ENCODE results near the gene HOXD13.

HOXD13 gene

GRCh38 chr2:176122052-176122682, 29.6 kb downstream of the HOXD13 start:
- H4K91ac ChIP-seq (ENCODE audit: low read depth, low read length): no peak overlapping the region
- no peak overlapping the region for H4K12ac ChIP-seq (ENCODE audit: low read depth, low read length)
- no CpG with 5 or more reads among the region's 47 CpGs for WGBS (ENCODE audit: extremely low coverage, insufficient coverage, insufficient read length)
- H3K27me3 ChIP-seq (ENCODE audit: insufficient read depth, low read length): peaks cover 84% of the 10 kb centered on the region
- H2BK12ac ChIP-seq (ENCODE audit: low read length): no peak overlapping the region
- no peak overlapping the region for H3K9ac ChIP-seq (ENCODE audit: low read length)
- no peak overlapping the region for H3K23ac ChIP-seq (ENCODE audit: low read length)
- peaks cover 11% of the 10 kb centered on the region for H3K9me3 ChIP-seq (ENCODE audit: insufficient read depth, low read depth, low read length)
- DNase-seq: no peak
- no peak overlapping the region for H3K27ac ChIP-seq (ENCODE audit: low read depth, low read length)
- no peak overlapping the region for H2AK5ac ChIP-seq (ENCODE audit: low read length)
- peak overlapping the region; percentile 80 for H3K4me2 ChIP-seq (ENCODE audit: low read length)
- peak overlapping the region; percentile 25 for H3K4me3 ChIP-seq (ENCODE audit: low read depth, low read length)
- H2BK120ac ChIP-seq (ENCODE audit: insufficient read depth, low read length, poor library complexity): no peak overlapping the region
- peaks cover 5 to 9% of the 10 kb centered on the region in 2 experiments for H3K4me1 ChIP-seq (ENCODE audit: control insufficient read depth in 1 of 2, insufficient read depth in 2 of 2, low read length in 2 of 2)
- H3K79me2 ChIP-seq (ENCODE audit: control insufficient read depth, insufficient read depth, low read length, poor library complexity): no peaks in the 10 kb centered on the region
- no peak overlapping the region for H2BK5ac ChIP-seq (ENCODE audit: low read depth, low read length, poor library complexity)
- no peak overlapping the region for H4K8ac ChIP-seq (ENCODE audit: low read depth, low read length)
- H3K14ac ChIP-seq (ENCODE audit: low read length): no peak overlapping the region
- H2AFZ ChIP-seq (ENCODE audit: insufficient read depth, low read length, poor library complexity): no peak overlapping the region
- H3K79me1 ChIP-seq (ENCODE audit: low read length): no peaks in the 10 kb centered on the region
- H3K18ac ChIP-seq (ENCODE audit: low read length): no peak overlapping the region
- no peaks in the 10 kb centered on the region for H3K36me3 ChIP-seq (ENCODE audit: control insufficient read depth in 1 of 2, insufficient read depth in 2 of 2, low read length in 2 of 2)
- no peak overlapping the region for H3K4ac ChIP-seq (ENCODE audit: low read depth, low read length)

GRCh38 chr2:176122683-176123410, 30.3 kb downstream of the HOXD13 start, which contains the start of gene HOXD9:
TSS of gene HOXD9 (plus strand) at chr2:176122719. CDS start at chr2:176122769, 50 bp downstream.
- Histone ChIP-seq H3K18ac (ENCODE audit: low read length) (no peak within 1 kb of the TSS), H2AK5ac (ENCODE audit: low read length) (no peak within 1 kb of the TSS), H3K36me3 (ENCODE audit: control insufficient read depth in 1 of 2, insufficient read depth in 2 of 2, low read length in 2 of 2) (no peaks in the 10 kb centered on the region), H3K79me2 (ENCODE audit: control insufficient read depth, insufficient read depth, low read length, poor library complexity) (no peaks in the 10 kb centered on the region), H2BK12ac (ENCODE audit: low read length) (no peak within 1 kb of the TSS), H3K4me3 (ENCODE audit: low read depth, low read length) (peak within 1 kb of the TSS; percentile 37), H2AFZ (ENCODE audit: insufficient read depth, low read length, poor library complexity) (peak within 1 kb of the TSS; percentile 24), H3K27ac (ENCODE audit: low read depth, low read length) (no peak within 1 kb of the TSS), H3K4ac (ENCODE audit: low read depth, low read length) (no peak within 1 kb of the TSS), H3K23ac (ENCODE audit: low read length) (no peak within 1 kb of the TSS), H3K79me1 (ENCODE audit: low read length) (no peaks in the 10 kb centered on the region), H4K91ac (ENCODE audit: low read depth, low read length) (no peak within 1 kb of the TSS), H3K14ac (ENCODE audit: low read length) (no peak within 1 kb of the TSS), H3K27me3 (ENCODE audit: insufficient read depth, low read length) (peaks cover 78% of the 10 kb centered on the region), H3K9ac (ENCODE audit: low read length) (no peak within 1 kb of the TSS), H2BK120ac (ENCODE audit: insufficient read depth, low read length, poor library complexity) (no peak within 1 kb of the TSS), H4K8ac (ENCODE audit: low read depth, low read length) (no peak within 1 kb of the TSS), H3K9me3 (ENCODE audit: insufficient read depth, low read depth, low read length) (peaks cover 8% of the 10 kb centered on the region), H3K4me1 (ENCODE audit: control insufficient read depth in 1 of 2, insufficient read depth in 2 of 2, low read length in 2 of 2) (peaks cover 5 to 9% of the 10 kb centered on the region in 2 experiments), H4K12ac (ENCODE audit: low read depth, low read length) (no peak within 1 kb of the TSS), H3K4me2 (ENCODE audit: low read length) (peak within 1 kb of the TSS; percentile 80), H2BK5ac (ENCODE audit: low read depth, low read length, poor library complexity) (no peak within 1 kb of the TSS)
- WGBS (ENCODE audit: extremely low coverage, insufficient coverage, insufficient read length): no CpG with 5 or more reads among the region's 84 CpGs
- DNase-seq: peak in 1 of 2 donors; percentile 34

GRCh38 chr2:176123411-176124109, 31.0 kb downstream of the HOXD13 start:
- Histone ChIP-seq H2AK5ac (ENCODE audit: low read length) (no peak overlapping the region), H4K91ac (ENCODE audit: low read depth, low read length) (no peak overlapping the region), H3K9me3 (ENCODE audit: insufficient read depth, low read depth, low read length) (peaks cover 8% of the 10 kb centered on the region), H2AFZ (ENCODE audit: insufficient read depth, low read length, poor library complexity) (no peak overlapping the region), H2BK5ac (ENCODE audit: low read depth, low read length, poor library complexity) (no peak overlapping the region), H3K23ac (ENCODE audit: low read length) (no peak overlapping the region), H3K79me2 (ENCODE audit: control insufficient read depth, insufficient read depth, low read length, poor library complexity) (no peaks in the 10 kb centered on the region), H3K4me2 (ENCODE audit: low read length) (peak overlapping the region; percentile 80), H4K12ac (ENCODE audit: low read depth, low read length) (no peak overlapping the region), H3K79me1 (ENCODE audit: low read length) (no peaks in the 10 kb centered on the region), H4K8ac (ENCODE audit: low read depth, low read length) (no peak overlapping the region), H2BK120ac (ENCODE audit: insufficient read depth, low read length, poor library complexity) (no peak overlapping the region), H3K4me1 (ENCODE audit: control insufficient read depth in 1 of 2, insufficient read depth in 2 of 2, low read length in 2 of 2) (peaks cover 5 to 9% of the 10 kb centered on the region in 2 experiments), H3K14ac (ENCODE audit: low read length) (no peak overlapping the region), H2BK12ac (ENCODE audit: low read length) (no peak overlapping the region), H3K27me3 (ENCODE audit: insufficient read depth, low read length) (peaks cover 77% of the 10 kb centered on the region), H3K18ac (ENCODE audit: low read length) (no peak overlapping the region), H3K27ac (ENCODE audit: low read depth, low read length) (no peak overlapping the region), H3K4ac (ENCODE audit: low read depth, low read length) (no peak overlapping the region), H3K4me3 (ENCODE audit: low read depth, low read length) (peak overlapping the region; percentile 37), H3K36me3 (ENCODE audit: control insufficient read depth in 1 of 2, insufficient read depth in 2 of 2, low read length in 2 of 2) (no peaks in the 10 kb centered on the region), H3K9ac (ENCODE audit: low read length) (no peak overlapping the region)
- DNase-seq: no peak
- WGBS (ENCODE audit: extremely low coverage, insufficient coverage, insufficient read length): no CpG with 5 or more reads among the region's 40 CpGs

GRCh38 chr2:176124110-176124946, 31.8 kb downstream of the HOXD13 start:
- H3K9ac ChIP-seq (ENCODE audit: low read length): no peak overlapping the region
- no peak overlapping the region for H3K27ac ChIP-seq (ENCODE audit: low read depth, low read length)
- H3K79me2 ChIP-seq (ENCODE audit: control insufficient read depth, insufficient read depth, low read length, poor library complexity): no peaks in the 10 kb centered on the region
- no peaks in the 10 kb centered on the region for H3K36me3 ChIP-seq (ENCODE audit: control insufficient read depth in 1 of 2, insufficient read depth in 2 of 2, low read length in 2 of 2)
- H3K79me1 ChIP-seq (ENCODE audit: low read length): no peaks in the 10 kb centered on the region
- H3K9me3 ChIP-seq (ENCODE audit: insufficient read depth, low read depth, low read length): peaks cover 8% of the 10 kb centered on the region
- no peak for DNase-seq
- H3K23ac ChIP-seq (ENCODE audit: low read length): no peak overlapping the region
- H2BK5ac ChIP-seq (ENCODE audit: low read depth, low read length, poor library complexity): no peak overlapping the region
- no peak overlapping the region for H3K4me2 ChIP-seq (ENCODE audit: low read length)
- peaks cover 10 to 13% of the 10 kb centered on the region in 2 experiments for H3K4me1 ChIP-seq (ENCODE audit: control insufficient read depth in 1 of 2, insufficient read depth in 2 of 2, low read length in 2 of 2)
- H3K14ac ChIP-seq (ENCODE audit: low read length): no peak overlapping the region
- H3K4me3 ChIP-seq (ENCODE audit: low read depth, low read length): no peak overlapping the region
- peaks cover 80% of the 10 kb centered on the region for H3K27me3 ChIP-seq (ENCODE audit: insufficient read depth, low read length)
- H3K18ac ChIP-seq (ENCODE audit: low read length): no peak overlapping the region
- WGBS (ENCODE audit: extremely low coverage, insufficient coverage, insufficient read length): no CpG with 5 or more reads among the region's 34 CpGs
- H4K91ac ChIP-seq (ENCODE audit: low read depth, low read length): no peak overlapping the region
- H4K12ac ChIP-seq (ENCODE audit: low read depth, low read length): no peak overlapping the region
- H2BK12ac ChIP-seq (ENCODE audit: low read length): no peak overlapping the region
- no peak overlapping the region for H2AK5ac ChIP-seq (ENCODE audit: low read length)
- no peak overlapping the region for H2AFZ ChIP-seq (ENCODE audit: insufficient read depth, low read length, poor library complexity)
- no peak overlapping the region for H3K4ac ChIP-seq (ENCODE audit: low read depth, low read length)
- H2BK120ac ChIP-seq (ENCODE audit: insufficient read depth, low read length, poor library complexity): no peak overlapping the region
- H4K8ac ChIP-seq (ENCODE audit: low read depth, low read length): no peak overlapping the region
